GM18499 (cell line): ENCODE measurements around the gene COPE.
"Not testable (repeated sequence)": the region's sequence is repeated elsewhere in the genome, so short reads cannot be mapped to it uniquely, and the experiment has no call there.

Experiments
- ATAC-seq: cut with Tn5 transposase; IDR thresholded peaks from one replicate; pipeline ENCODE4 v1.9.1; 2021; ENCODE audit warnings: moderate number of reproducible peaks; ENCODE audit not compliant: insufficient read depth, unreplicated experiment

COPE gene

DNA sequence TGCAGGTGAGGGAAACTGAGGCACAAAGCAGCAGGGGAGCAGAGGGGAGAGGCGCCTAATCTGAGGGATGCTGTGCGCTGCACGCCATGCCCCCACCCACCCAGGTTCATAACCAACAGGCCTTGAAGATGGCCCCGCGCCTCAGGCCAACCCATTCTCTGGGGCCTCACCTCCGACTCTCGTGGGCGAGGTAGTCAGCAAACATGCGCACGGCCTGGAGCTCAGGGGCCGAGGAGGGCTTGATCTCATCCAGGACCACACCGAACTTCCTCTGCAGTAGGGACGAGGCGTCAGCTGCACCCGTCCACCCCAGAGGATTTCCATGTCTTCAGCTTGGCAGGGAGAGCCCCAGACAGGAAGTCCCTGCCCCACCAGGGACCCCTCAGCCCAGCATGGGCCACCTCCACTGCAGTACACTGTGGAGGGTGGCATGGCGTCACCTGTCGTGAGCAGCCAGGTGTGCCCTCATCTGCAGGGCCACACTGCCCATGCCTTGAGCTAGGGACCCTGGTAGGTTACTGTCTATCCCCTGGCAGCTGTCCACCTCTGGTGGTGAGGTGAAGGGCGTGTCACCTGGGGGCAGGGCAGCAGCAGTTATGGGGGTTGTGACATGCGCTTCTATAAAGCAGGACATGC, 8.3 kb downstream of the COPE start:
- no peak for ATAC-seq

DNA sequence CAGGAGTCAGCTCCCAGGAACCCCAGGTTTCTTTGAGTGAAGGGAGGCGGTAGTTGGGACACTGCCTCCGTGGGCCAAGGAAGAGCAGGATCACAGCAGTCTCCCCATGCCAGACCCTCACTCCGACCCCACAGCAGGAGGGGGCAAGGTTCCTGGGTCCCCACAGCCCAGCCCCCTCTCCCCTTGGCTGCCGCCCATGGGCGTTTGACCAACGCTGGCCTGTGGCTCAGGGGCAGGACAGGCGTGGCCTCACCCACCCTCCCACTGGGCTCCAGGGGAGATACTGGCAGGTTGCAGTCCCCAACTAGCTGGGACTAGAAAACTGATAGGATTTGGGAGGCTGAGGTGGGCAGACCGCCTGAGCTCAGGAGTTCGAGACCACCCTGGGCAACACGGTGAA, 9.2 kb downstream of the COPE start:
- ATAC-seq: no peak

DNA sequence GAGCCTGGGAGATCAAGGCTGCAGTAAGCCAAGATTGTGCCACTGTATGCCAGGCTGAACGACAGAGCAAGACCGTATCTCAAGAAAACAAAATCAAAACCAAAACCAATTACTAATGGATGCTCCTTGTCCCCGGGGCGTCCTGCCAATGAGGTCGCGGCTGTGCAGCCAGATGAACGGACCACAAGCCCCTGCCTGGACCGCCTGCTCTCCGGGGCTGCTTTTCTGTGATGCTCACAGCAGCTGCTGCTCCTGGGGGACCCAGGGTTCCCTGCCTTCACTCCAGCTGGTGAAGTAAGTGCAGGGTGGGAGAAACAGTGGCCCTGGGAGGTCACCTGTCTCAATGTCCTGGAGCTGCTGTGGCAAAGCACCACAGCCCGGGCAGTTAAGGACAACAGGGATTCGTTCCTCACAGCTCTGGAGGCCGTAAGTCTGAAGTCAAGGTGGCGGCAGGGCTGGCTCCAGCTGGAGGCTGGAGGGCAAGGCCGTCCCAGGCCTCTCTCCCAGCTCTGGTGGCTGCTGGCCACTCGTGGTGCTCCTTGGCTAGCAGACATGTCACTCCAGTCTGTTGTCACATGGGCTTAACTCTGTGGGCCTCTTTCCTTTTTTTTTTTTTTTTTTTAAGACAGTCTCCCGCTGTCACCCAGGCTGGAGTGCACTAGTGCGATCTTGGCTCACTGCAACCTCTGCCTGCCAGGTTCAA, 10.1 kb downstream of the COPE start:
- ATAC-seq: no peak

DNA sequence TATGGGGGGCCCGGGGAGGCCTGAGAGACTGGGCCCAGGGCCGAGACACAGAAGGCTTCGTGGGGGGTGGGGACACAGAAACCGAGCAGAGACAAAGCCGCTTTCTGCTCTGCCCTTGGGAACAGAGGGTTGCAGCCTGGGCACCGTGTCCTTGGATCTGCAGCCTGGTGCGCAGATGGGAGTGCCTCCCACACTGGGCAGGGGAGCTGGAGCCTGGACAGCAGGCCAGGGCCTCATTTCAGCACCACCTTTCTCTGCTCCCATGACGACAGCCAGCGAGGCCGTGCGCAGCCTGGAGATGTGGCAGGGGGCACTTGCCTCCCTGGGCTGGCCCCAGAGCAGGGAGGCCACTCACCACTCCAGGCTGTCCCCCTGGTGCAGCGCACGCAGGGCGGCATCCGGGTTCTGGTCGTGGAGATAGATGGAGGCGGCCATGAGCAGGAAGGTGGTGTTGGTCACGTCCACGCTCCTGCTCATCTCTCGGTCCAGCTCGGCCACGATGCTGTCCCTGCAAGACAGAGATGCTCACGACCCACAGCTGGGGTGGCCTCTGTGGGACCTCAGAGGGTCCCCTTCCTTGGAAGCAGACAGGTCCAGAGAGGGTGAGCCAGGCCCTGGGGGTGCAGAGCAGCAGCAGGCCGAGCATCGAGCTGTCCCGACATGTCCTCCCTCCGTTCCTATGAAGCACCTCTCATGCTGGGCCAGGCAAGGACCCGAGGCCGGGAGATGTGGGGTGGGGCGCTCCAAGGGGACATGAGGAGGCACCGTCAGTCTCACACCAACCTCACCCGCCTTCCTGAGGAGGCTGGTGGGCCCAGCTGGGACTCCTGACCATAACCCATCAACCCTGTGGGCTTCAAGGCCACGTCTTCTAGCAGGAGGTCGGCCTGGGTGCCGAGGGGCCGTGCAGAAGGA, 12.3 kb downstream of the COPE start:
- no peak for ATAC-seq

DNA sequence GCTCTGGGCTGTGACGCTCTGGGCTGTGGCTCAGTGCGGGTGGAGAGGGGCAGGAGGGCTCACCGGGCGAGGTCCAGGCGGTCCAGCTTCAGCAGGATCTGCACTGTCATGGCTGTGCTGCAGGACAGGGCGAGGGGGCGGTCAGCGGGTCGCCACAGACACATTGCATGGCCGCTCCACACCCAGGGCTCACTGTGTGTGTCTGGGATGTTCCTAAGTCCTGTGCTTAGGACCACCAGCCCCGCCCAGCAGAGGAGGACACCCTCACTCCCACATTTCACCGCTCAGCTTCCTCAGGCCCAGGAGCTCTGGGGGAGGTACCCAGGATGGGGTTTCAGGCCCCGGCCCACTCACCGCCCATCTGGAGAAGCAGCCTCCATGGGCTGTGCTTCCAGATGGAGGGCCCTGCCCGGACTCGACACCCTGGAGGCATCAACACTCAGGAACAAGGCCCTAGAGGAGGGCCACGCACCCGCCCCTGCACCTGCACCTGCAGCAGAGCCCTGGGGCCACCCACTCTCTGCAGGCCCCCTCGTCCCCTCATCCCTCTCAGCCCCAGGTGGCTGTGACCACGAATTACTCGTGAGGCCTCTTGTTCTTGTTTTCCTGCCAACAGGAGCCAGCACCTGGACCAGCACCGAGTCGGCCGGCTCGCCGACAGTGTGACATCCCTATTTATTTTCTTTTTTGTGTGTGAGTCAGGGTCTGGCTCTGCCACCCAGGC, 13.5 kb downstream of the COPE start:
- no peak for ATAC-seq

DNA sequence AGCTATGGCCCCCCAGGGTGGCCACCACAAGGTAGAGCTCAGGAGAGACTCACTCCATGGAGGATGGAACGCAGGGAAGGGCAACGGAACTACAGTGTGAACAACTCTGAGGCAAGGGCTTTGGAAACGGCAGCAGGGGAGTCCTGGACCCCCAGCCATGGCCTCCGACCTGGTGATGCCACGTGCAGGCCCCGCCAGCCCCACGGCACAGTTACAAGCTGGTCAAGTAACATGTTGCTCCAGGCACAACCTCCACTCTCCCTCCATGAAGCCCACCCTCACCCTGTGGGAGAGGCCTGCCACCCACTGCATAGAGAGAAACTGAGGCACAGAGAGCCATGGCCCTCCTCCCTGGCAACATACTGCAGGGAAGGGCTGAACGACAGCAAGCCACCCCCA, 14.1 kb downstream of the COPE start:
- ATAC-seq: no peak

DNA sequence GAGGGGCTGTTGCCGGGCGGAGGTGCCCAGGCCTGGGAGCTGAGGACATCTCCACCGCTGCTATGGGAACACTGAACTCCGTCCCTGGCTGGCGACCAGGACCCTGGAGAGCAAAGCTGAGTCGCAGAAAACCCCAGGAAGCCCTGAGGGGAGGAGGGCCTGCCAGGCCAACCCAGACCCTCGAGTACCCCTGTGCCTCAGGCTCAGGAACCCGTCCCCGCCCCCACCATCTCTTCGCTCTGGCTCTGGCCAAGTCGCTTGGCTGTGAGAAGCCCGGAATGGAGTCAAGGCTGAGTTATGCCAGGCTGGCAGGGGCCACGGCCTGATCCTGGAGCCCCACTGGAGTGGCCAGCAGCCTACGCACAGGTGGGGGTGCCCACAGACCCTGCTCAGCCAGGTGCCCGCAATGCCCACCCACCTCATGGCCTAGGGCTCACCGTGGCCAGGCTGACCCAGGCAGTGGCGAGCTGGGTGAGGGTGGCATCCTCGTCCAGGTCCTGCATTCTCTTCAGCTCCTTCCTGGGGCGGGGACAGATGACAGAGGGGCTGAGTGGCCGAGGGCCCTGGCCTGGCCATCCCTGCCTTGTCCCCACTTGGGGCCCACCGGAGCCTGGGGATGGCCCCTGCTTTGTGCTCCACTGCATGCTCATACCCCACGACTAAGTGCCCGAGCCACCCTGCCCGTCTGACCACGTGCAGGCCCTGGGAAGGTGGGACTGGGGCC, 14.7 kb downstream of the COPE start:
- ATAC-seq: no peak

DNA sequence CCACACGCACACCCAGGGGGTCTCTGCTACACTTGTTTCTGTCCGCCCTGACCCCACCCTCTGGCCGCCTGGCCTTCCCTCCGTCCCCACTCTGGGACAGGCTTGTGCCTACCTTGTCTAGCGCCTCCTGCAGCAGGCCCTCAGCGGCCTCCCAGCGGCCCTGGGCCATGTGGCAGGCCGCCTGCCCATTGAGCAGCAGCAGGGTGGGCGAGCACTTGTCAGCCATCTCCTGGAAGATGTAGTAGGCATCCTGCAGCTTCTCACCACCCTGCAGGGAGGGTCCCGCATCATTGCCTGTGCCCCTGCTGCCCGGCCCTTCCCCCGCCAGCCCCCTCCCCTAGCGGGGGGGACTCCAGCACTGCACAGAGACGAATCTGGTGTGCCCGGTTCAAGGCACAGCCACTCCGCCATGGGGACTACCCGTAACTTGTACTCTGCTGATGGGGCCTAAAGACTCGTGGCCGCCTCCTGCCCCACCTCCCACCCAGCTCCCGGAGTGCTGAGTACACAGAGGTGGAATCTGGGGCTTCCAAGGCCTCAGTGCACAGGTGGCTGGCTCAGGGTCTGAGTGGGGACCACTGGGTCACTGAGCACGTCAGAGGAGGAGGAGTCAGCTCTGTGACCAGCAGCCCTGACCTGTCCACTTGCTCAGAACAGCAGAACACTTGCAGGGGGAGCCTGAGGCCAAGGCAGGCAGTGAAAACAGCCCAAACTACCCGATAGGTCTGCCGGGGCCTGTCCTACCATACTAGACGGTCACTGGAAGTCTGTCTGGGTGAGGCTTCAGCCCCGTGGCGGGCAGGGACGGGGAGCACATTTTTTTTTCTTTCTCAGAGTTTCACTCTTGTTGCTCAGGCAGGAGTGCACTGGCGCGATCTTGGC, 15.8 kb downstream of the COPE start:
- no peak for ATAC-seq

DNA sequence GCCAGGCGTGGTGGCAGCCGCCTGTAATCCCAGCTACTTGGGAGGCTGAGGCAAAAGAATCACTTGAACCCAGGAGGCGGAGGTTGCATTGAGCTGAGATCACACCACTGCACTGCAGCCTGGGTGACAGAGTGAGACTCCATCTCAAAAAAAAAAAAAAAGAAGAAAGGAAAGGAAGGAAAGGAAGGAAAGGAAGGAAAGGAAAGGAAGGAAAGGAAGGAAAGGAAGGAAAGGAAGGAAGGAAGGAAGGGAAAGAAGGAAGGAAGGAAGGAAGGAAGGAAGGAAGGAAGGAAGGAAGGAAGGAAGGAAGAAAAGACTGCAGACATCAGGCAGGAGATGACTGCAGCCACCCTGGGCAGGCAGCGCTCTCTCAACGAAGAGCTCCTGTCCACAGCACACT, 16.7 kb downstream of the COPE start:
- ATAC-seq: not testable (repeated sequence)

DNA sequence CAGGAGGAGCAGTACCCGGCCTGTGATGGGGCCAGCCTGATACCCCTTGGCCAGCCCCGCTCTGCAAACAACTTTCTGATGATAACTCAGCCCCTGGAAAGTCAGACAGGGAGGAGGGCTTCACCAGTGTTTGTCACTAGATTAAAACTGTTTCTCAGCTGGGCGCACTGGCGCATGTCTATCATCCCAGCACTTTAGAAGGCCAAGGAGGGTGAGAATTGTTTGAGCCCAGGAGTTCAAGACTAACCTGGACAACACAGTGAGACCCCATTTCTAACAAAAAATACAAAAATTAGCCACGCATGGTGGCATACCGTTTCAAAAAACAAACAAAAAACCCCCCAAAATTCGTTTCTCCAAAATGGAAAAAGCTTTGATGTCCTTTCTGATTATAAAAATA, 17.7 kb downstream of the COPE start:
- no peak for ATAC-seq

DNA sequence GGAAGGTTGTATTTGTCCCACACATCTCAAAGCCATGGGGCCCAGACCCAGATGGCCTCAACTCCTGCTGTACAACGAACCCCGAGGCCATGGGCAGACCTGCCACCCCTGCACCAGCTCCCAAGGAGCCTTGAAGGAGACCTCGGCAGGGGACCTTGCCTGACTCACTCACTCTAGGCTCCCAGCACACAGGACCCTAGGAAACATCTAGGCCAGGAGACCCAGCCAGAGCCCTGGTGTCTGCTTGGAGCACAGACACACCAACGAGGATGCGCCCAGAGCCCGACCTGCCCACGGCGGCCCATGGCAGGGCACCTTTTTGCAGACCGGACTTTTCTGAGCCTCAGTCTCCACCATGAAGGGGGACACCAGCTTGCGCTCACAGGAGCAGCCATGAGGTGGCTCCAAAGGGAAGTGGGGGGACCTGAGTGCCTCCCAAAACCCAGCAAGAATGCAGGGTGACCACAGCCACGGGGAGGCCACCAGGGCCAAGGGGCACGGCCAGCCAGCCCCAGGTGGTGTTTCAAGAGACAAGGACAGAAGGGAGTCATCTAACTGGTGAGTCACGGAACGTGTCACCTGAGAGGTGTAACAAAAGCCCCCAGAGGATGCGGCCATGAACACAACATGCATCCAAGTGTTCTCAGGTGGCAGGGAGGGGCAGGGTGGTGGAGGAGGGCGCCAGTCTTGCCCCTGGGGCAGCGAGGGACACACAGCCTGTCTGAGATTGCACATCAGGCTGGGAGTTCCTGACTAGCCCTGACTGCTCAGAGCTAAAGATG, 18.3 kb downstream of the COPE start:
- ATAC-seq: no peak

DNA sequence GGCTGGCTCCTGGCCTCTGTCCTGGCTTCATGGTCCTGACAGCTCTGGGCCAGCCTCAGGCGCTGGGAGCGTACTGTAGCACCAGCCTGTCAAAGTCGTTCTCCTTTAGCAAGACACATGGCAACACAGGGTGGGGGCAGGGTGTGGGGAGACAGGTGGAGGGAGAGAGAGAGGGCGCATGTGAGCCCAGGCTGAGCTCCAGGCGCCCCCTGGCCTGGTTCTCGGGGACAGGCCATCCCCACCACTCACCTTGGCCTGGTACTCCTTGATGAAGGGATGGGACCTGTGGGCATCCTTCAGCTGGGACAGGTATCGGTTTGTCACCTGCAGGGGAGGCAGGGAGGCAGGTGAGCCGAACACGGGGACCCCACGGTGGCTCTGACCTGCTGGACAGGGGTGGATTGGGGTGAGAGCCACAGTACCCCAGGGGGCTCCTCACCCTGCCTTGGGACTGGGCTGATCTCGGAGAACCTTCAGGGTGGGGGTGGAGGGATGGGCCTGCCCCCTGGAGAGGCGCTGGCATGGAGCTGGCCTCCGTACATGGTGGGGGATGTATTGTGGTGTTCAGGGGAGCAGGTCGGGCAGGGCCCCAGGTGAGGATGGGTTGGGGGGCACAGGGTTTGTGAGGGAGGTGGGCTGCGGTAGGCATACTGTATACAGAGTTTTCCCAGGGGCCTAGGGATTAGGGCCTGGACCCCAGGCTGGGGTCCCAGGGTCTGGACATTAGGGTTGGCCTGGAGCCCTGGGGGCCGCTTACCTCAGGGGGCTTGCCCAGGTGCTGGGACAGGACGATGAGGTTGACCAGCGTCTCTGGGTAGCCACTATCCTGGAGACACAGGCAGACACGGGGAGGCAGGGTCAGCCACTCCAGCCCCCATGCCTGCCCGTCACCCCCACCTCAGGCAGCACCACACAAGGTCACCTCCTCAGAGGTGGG, 19.3 kb downstream of the COPE start:
- no peak for ATAC-seq

DNA sequence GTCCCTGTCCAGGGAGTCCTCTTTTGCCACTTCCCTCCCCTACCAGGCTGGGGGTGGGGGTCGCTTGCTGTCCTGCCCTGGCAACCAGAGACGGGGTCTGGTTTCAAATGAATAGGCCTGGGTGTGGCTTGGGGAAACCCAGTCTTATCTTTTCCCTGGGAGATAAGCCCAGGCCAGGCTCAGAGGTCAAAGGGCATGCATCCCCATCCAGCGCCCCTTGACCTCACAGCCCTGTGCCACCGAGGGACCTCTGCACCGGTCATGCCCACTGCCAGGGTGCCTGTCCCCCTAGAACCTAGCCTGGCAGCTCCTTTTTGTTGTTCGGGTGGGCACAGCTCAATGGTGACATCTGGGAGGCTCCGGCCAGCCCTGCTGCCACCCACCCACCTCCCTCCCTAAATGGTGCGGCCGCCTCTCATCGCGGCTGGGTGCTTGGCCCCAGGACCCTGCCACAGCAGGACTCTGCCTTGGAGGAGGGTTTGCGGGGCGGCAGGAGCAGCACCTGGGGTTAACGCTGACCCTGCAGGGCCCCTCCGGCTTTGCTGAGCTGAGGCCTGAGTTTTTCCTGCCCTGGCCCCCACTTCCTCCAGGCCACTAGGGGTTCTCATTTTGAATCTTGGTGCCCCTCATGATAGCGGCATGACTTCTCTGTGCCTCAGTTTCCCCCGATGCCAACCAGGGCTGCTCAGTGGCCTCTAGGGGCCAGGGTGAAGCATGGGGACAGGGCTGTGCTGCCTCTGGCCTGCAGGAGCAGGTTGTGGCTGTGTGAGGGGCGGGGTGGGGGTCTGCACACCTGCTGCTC, 20.4 kb downstream of the COPE start:
- ATAC-seq: no peak

DNA sequence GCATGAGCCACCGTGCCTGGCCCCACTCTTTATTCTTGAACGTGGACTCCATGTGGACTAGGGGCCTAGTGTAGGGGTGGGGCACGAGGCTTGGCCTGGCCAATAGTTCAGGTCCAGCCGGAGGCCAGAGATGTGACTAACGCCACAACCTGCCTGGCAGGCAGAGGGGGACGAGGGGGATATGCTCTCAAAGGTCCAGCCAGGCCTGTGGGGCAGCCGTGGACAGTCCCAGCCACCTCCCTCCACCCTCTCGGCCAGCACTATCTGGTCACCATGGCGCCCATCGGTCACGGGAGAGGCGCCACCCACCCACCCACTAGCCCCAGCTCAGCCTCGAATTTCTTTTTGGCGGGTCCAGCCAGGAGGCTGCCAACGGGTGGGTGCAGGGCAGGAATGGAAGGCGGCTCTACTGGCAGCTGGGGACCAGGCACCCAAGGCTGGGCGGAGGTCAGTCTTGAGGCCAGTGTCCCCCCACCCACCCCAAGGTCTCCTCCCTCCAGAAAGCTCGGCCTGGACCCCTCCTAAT, 21.0 kb downstream of the COPE start:
- no peak for ATAC-seq

DNA sequence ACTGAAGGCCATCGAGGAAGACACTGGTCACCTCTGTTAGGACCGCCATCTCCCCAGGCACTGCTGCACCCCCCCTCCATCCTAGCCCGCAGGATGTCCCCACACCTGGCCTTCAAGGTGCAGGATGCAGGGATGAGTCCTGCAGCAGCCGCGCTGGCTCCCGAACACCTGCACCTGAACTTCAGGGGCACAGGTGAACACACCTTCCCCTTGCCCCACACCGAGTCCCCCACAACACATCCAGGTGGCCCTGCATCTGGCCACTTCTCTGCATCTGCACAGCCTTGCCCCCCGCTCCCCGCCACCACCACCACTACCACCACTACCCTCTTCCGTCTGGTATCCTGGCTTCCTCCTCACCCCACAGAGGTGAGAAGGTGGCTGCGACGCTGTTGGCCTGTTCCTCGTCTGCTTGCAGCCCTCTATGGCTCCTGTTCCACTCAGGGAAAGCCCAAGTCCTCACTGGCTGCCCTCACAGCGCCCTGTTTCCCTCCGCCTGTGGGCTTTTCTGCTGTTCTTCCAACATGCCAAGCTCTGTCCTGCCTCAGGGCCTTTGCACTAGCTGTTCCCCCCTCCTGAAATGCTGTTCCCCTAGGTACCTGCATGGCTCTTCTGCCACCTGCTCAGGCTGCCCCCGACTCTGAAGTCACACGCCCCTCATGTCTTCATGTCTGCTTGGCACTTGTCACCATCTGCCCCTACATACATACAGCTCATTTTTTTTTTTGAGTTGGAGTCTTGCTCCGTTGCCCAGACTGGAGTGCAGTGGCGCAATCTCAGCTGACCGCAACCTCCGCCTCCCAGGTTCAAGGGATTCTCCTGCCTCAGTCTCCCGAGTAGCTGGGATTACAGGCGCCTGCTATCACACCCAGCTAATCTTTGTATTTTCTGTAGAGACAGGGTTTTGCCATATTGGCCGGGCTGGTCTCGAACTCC, 21.8 kb downstream of the COPE start:
- no peak for ATAC-seq
